ENCODE data around the gene ST7. TPM values are rescaled to one million over a fixed set of nuclear protein-coding genes. Genes with fewer than 3 reads are reported as not detected.

ST7 gene
- total RNA-seq, 1 experiment from 2014 or later, result 12.4 TPM

GRCh38 chr7:117179701-117180100 lies 226.4 kb downstream of the ST7 start (continued):
- TF ChIP-seq ZNF425 (CRISPR knock-in tag; conservative IDR thresholded peaks at IDR 0.05), result no peak
- TF ChIP-seq CBFB (CRISPR knock-in tag; IDR thresholded peaks at IDR 0.05; ENCODE audit: low read depth), result no peak

- H3K27me3 Mint-ChIP-seq (ENCODE audit: low read depth), result no peaks in the 10 kb centered on the region
- no peaks in the 10 kb centered on the region for H3K4me1 Mint-ChIP-seq
- H3K27ac Mint-ChIP-seq, result no peak overlapping the region
- POLR2A ChIA-PET, result no interaction called here
- no peak for DNase-seq (ENCODE audit: low spot score)
- no peak overlapping the region for H3K4me3 Mint-ChIP-seq
- TF ChIP-seq CDX4 (CRISPR knock-in tag; IDR thresholded peaks at IDR 0.05; ENCODE audit: borderline replicate concordance) (no peak), FOXK1 (CRISPR knock-in tag; IDR thresholded peaks at IDR 0.05) (no peak), ATF2 (CRISPR knock-in tag; IDR thresholded peaks at IDR 0.05; ENCODE audit: borderline replicate concordance, low read depth) (no peak), PRRX2 (CRISPR knock-in tag; IDR thresholded peaks at IDR 0.05) (no peak), ZSCAN18 (CRISPR knock-in tag; IDR thresholded peaks at IDR 0.05) (no peak), ZNF121 (CRISPR knock-in tag; IDR thresholded peaks at IDR 0.05) (no peak), E2F5 (CRISPR knock-in tag; IDR thresholded peaks at IDR 0.05) (no peak), HMGXB4 (CRISPR knock-in tag; IDR thresholded peaks at IDR 0.05) (no peak), USF1 (CRISPR knock-in tag; IDR thresholded peaks at IDR 0.05) (no peak), SOX15 (CRISPR knock-in tag; IDR thresholded peaks at IDR 0.05) (no peak), ZNF263 (CRISPR knock-in tag; IDR thresholded peaks at IDR 0.05; ENCODE audit: low read depth) (no peak), ATF3 (CRISPR knock-in tag; conservative IDR thresholded peaks at IDR 0.05) (no peak), ZNF317 (CRISPR knock-in tag; IDR thresholded peaks at IDR 0.05; ENCODE audit: borderline replicate concordance, low read depth) (no peak), GTF2I (CRISPR knock-in tag; conservative IDR thresholded peaks at IDR 0.05) (no peak), GABPB1 (CRISPR knock-in tag; IDR thresholded peaks at IDR 0.05) (no peak), TP53 (CRISPR knock-in tag; IDR thresholded peaks at IDR 0.05) (no peak), FOXP1 (CRISPR knock-in tag; IDR thresholded peaks at IDR 0.05; ENCODE audit: borderline replicate concordance) (no peak), KAT7 (CRISPR knock-in tag; IDR thresholded peaks at IDR 0.05; ENCODE audit: borderline replicate concordance) (no peak), RELA (CRISPR knock-in tag; IDR thresholded peaks at IDR 0.05; ENCODE audit: borderline replicate concordance) (no peak)
- CTCF ChIA-PET, result no interaction called here
- no peaks in the 10 kb centered on the region for H3K36me3 Mint-ChIP-seq
- no peaks in the 10 kb centered on the region for H3K9me3 Mint-ChIP-seq
- no peak for ATAC-seq
Observed at GRCh38 chr7:117183729-117184128, 230.4 kb downstream of the ST7 start.

All from WTC11 (cell line).